Osteocyte (in vitro differentiated cells): Measurements from ENCODE around the gene FBXO10. TPM values are rescaled to one million over a fixed set of nuclear protein-coding genes. Genes with fewer than 3 reads are reported as not detected.

ENCODE experiments used
- DNase-seq: peaks from one replicate; pipeline ENCODE4 v3.0.0; 2021; ENCODE audit warnings: mixed read lengths; ENCODE audit not compliant: unreplicated experiment; ENCODE audit errors: extremely low spot score
- H3K27ac Mint-ChIP-seq: one replicate; pipeline ENCODE4 v1.8.0; 2021; ENCODE audit warnings: mild to moderate bottlenecking, mixed read lengths; ENCODE audit not compliant: unreplicated experiment
- H3K27me3 Mint-ChIP-seq: one replicate; pipeline ENCODE4 v1.8.0; 2021; ENCODE audit warnings: mixed read lengths; ENCODE audit not compliant: unreplicated experiment
- H3K36me3 Mint-ChIP-seq: one replicate; pipeline ENCODE4 v1.8.0; 2021; ENCODE audit warnings: mixed read lengths; ENCODE audit not compliant: unreplicated experiment
- H3K4me1 Mint-ChIP-seq: one replicate; pipeline ENCODE4 v1.8.0; 2021; ENCODE audit warnings: mixed read lengths; ENCODE audit not compliant: unreplicated experiment
- H3K4me3 Mint-ChIP-seq: one replicate; pipeline ENCODE4 v1.8.0; 2021; ENCODE audit warnings: mild to moderate bottlenecking, moderate library complexity, mixed read lengths; ENCODE audit not compliant: unreplicated experiment
- H3K9me3 Mint-ChIP-seq: one replicate; pipeline ENCODE4 v1.8.0; 2021; ENCODE audit warnings: mixed read lengths; ENCODE audit not compliant: unreplicated experiment
- total RNA-seq: library from RNA; stranded (reverse); gene quantifications from 2 replicates; pipeline ENCODE4 v1.2.1, GENCODE V29; 2021
- TF ChIP-seq, protein P1 (sequence below): fragments of 200-600 bp; sonication (generic); IDR thresholded peaks from 2 replicates; pipeline ENCODE4 v1.5.0; 2021; ENCODE audit warnings: antibody characterized with exemption, mild to moderate bottlenecking, moderate library complexity

The FBXO10 gene
- total RNA-seq, 1 donor from 2014 or later: 21.0 TPM

GRCh38 chr9:37566716-37567115, 9.5 kb downstream of the FBXO10 start:
- Mint-ChIP-seq H3K4me1 (peaks cover 1% of the 10 kb centered on the region), H3K36me3 (peaks cover 21% of the 10 kb centered on the region), H3K9me3 (no peaks in the 10 kb centered on the region), H3K4me3 (no peak overlapping the region), H3K27me3 (no peaks in the 10 kb centered on the region), H3K27ac (no peak overlapping the region)
- DNase-seq: no peak
- TF ChIP-seq, protein P1, sequence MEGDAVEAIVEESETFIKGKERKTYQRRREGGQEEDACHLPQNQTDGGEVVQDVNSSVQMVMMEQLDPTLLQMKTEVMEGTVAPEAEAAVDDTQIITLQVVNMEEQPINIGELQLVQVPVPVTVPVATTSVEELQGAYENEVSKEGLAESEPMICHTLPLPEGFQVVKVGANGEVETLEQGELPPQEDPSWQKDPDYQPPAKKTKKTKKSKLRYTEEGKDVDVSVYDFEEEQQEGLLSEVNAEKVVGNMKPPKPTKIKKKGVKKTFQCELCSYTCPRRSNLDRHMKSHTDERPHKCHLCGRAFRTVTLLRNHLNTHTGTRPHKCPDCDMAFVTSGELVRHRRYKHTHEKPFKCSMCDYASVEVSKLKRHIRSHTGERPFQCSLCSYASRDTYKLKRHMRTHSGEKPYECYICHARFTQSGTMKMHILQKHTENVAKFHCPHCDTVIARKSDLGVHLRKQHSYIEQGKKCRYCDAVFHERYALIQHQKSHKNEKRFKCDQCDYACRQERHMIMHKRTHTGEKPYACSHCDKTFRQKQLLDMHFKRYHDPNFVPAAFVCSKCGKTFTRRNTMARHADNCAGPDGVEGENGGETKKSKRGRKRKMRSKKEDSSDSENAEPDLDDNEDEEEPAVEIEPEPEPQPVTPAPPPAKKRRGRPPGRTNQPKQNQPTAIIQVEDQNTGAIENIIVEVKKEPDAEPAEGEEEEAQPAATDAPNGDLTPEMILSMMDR: no peak

DNA sequence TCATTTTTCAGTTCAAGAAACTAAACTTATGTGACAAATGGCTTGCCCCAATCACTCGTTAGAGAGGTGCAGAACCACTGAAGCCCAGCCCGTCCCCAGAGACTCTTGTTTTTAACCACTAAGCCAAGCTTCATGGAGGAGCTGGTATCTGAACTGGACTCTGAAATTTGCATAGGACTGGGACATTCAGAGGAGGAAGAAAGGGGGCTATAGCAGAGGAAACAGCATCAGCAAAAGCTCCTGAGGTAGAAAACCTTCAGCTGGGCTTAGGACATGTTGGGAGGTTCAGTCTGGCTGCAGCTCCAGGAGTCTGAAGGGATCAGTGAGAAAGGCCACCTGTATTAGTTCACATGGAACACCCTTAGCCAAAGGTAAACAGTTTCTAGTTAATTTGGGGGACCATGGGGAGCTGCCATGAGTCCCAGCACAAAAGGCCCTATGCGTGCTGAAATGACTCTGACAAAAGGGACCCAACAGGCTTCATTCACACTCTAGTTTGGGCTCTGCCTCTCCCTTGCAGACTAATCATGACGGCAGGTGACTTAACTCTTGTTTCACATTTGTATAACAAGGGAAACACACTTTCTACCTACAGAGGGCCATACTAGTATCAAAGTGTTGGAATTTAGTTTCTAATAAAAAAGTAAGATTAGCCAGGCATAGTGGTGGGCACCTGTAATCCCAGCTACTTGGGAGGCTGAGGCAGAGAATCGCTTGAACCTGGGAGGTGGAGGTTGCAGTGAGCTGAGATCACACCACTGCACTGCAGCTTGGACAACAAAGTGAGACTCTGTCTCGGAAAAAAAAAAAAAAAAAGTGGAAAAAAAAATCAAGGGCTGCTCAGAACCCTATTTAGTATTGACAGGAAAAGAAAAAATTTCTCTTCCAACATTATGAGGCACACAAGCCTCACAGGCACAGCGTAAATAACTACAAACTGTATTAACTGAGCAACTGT, 10.2 kb downstream of the FBXO10 start:
- TF ChIP-seq, protein P1: no peak
- H3K4me1 Mint-ChIP-seq: peaks cover 1% of the 10 kb centered on the region
- H3K27me3 Mint-ChIP-seq: no peaks in the 10 kb centered on the region
- H3K36me3 Mint-ChIP-seq: peaks cover 21% of the 10 kb centered on the region
- H3K4me3 Mint-ChIP-seq: no peak overlapping the region
- H3K9me3 Mint-ChIP-seq: no peaks in the 10 kb centered on the region
- H3K27ac Mint-ChIP-seq: no peak overlapping the region
- DNase-seq: no peak

GRCh38 chr9:37564916-37565315, 11.3 kb downstream of the FBXO10 start:
- TF ChIP-seq, protein P1: no peak
- Mint-ChIP-seq H3K27me3 (no peaks in the 10 kb centered on the region), H3K36me3 (peaks cover 18% of the 10 kb centered on the region), H3K4me1 (peaks cover 1% of the 10 kb centered on the region), H3K27ac (no peak overlapping the region), H3K4me3 (no peak overlapping the region), H3K9me3 (no peaks in the 10 kb centered on the region)
- no peak for DNase-seq

DNA sequence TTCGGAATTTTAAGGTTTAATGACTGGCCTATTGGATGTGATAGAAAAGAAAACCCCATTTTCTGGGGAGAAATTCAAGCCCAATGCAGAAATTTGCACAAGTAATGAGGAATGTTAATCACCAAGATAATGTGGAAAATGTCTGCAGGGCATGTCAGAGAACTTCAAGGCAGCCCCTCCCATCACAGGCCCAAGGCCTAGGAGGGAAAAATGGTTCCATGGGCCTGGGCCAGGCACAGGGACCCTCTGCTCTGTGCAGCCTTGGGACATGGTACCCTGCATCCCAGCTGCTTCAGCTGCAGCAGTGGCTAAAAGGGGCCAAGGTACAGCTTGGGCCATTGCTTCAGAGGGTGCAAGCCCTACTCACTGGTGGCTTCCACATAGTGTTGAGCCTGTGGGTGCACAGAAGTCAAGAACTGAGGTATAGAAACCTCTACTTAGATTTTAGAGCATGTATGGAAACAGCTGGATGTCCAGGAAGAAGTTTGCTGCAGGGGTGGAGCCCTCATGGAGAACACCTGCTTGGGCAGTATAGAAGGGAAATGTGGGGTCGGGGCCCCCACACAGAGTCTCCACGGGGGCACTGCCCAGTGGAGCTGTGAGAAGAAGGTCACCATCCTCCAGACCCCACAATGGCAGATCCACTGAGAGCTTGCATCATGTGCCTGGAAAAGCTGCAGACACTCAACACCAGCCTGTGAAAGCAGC, 12.2 kb downstream of the FBXO10 start:
- Mint-ChIP-seq H3K27me3 (no peaks in the 10 kb centered on the region), H3K9me3 (no peaks in the 10 kb centered on the region), H3K4me1 (peaks cover 1% of the 10 kb centered on the region), H3K27ac (no peak overlapping the region), H3K4me3 (no peak overlapping the region), H3K36me3 (peaks cover 18% of the 10 kb centered on the region)
- no peak for DNase-seq
- TF ChIP-seq, protein P1: no peak

DNA sequence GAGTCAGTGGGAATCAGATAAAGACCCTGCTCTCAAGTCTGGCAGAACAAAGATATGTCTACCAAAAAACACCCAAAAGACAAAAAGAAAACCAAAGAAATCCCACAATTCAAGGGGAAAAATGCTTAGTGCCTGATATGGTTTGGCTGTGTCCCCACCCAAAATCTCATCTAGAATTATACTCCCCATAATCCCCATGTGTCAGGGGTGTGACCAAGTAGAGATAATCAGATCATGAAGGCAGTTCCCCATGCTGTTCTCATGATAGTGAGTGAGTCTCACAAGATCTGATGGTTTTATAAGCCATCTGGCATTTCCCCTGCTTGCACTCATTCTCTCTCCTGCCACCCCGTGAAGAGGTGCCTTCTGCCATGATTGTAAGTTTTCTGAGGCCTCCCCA, 13.4 kb downstream of the FBXO10 start:
- Mint-ChIP-seq H3K27me3 (no peaks in the 10 kb centered on the region), H3K27ac (no peak overlapping the region), H3K36me3 (peaks cover 13% of the 10 kb centered on the region), H3K4me1 (peaks cover 1% of the 10 kb centered on the region), H3K4me3 (no peak overlapping the region), H3K9me3 (no peaks in the 10 kb centered on the region)
- DNase-seq: no peak
- TF ChIP-seq, protein P1: no peak
